Neural progenitor cell (in vitro differentiated cells): ENCODE data around the gene RTN1.

Source experiments
- EZH2 ChIP-seq: fragments of 200-600 bp; sonication (generic); IDR thresholded peaks from 2 replicates; pipeline ENCODE4 v1.6.1; 2017; ENCODE audit warnings: antibody characterized with exemption, mild to moderate bottlenecking, moderate library complexity
- TF ChIP-seq, protein P1 (sequence below): fragments of 200-600 bp; sonication (generic); IDR thresholded peaks from 2 replicates; pipeline ENCODE4 v1.5.1; 2017; ENCODE audit warnings: antibody characterized with exemption, mild to moderate bottlenecking

DNA sequence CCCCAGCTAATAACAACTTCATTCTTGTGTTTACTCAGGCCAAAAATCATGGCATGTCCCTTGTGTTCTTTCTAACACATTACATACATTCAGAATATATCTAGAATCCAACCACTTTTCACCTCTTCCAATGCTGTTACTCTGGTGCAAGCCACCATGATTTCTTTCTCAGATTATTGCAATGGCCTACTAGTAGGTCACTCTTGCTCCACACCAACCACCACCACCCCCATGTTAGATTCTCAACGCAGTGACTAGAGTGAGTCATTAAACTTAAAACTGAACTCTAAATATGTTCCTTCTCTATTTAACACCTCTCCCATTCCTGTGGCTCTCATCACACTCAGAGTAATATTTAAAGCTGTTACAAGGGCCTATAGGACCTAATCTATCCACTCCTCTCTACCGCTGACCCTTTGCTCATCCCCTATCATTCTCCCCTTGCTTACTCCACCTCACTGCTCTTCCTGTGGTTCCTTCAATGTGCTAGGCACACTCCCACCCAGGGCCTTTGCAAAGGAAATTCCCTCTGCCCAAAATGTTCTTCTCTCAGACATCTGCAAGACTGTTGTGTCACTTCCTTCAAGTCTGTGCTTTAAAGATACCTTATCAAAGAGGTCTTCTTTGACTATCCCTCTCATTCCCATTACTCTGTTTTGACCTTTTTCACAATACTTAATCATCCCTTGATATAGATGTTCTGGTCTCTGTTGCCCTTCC lies 6.6 kb downstream of the RTN1 start:
- TF ChIP-seq, protein P1, sequence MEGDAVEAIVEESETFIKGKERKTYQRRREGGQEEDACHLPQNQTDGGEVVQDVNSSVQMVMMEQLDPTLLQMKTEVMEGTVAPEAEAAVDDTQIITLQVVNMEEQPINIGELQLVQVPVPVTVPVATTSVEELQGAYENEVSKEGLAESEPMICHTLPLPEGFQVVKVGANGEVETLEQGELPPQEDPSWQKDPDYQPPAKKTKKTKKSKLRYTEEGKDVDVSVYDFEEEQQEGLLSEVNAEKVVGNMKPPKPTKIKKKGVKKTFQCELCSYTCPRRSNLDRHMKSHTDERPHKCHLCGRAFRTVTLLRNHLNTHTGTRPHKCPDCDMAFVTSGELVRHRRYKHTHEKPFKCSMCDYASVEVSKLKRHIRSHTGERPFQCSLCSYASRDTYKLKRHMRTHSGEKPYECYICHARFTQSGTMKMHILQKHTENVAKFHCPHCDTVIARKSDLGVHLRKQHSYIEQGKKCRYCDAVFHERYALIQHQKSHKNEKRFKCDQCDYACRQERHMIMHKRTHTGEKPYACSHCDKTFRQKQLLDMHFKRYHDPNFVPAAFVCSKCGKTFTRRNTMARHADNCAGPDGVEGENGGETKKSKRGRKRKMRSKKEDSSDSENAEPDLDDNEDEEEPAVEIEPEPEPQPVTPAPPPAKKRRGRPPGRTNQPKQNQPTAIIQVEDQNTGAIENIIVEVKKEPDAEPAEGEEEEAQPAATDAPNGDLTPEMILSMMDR: no peak
- no peak for TF ChIP-seq EZH2
